ENCODE results near the gene TMEM18.

- TF ChIP-seq, protein P1, sequence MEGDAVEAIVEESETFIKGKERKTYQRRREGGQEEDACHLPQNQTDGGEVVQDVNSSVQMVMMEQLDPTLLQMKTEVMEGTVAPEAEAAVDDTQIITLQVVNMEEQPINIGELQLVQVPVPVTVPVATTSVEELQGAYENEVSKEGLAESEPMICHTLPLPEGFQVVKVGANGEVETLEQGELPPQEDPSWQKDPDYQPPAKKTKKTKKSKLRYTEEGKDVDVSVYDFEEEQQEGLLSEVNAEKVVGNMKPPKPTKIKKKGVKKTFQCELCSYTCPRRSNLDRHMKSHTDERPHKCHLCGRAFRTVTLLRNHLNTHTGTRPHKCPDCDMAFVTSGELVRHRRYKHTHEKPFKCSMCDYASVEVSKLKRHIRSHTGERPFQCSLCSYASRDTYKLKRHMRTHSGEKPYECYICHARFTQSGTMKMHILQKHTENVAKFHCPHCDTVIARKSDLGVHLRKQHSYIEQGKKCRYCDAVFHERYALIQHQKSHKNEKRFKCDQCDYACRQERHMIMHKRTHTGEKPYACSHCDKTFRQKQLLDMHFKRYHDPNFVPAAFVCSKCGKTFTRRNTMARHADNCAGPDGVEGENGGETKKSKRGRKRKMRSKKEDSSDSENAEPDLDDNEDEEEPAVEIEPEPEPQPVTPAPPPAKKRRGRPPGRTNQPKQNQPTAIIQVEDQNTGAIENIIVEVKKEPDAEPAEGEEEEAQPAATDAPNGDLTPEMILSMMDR (IDR thresholded peaks at IDR 0.05), result no peak
- no peak for TF ChIP-seq POLR2A (IDR thresholded peaks at IDR 0.05)
Observed at GRCh38 chr2:620471-621302, 56.5 kb downstream of the TMEM18 start.
